ES-I3 (cell line): ENCODE data around the gene CADPS2.

Experiments used
- H3K36me3 ChIP-seq: 2 replicates; pipeline ENCODE4 v1.6.1; 2013; ENCODE audit warnings: mild to moderate bottlenecking, low read length, control low read depth, moderate library complexity; ENCODE audit not compliant: insufficient read depth
- H3K4me1 ChIP-seq: 2 replicates; pipeline ENCODE4 v1.6.1; 2013; ENCODE audit warnings: mild to moderate bottlenecking, control low read depth, low read length; ENCODE audit not compliant: insufficient read depth
- H3K9ac ChIP-seq: 2 replicates; pipeline ENCODE4 v1.6.1; 2013; ENCODE audit warnings: low read depth, mild to moderate bottlenecking, low read length, moderate library complexity
- H3K9me3 ChIP-seq: 2 replicates; pipeline ENCODE4 v1.6.1; 2013; ENCODE audit warnings: mild to moderate bottlenecking, low read length, moderate library complexity; ENCODE audit not compliant: control insufficient read depth, insufficient read depth

The CADPS2 gene

DNA sequence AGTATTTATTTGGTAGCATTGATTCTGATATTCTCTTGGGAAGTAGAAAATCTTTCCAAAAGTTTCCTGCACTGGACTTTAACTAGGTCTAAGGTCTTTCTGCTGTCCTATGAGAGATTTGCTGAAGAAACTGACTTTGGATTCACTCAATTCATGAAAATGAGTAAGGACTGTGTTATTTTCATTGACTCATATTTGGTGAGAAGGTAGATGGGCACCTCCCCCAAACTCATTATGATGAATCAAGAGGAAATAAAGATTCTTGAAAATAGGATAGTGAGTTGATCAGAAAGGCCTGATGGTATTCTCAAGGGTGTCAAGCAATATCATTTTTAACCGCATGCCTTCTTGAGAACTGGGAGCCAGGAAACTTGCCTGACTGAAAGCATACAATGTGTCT lies 297.6 kb downstream of the CADPS2 start:
- Histone ChIP-seq H3K4me1 (peaks cover 10% of the 10 kb centered on the region; the same call in 1 of the 2 replicates), H3K9me3 (no peaks in the 10 kb centered on the region), H3K36me3 (no peaks in the 10 kb centered on the region), H3K9ac (no peak overlapping the region)

DNA sequence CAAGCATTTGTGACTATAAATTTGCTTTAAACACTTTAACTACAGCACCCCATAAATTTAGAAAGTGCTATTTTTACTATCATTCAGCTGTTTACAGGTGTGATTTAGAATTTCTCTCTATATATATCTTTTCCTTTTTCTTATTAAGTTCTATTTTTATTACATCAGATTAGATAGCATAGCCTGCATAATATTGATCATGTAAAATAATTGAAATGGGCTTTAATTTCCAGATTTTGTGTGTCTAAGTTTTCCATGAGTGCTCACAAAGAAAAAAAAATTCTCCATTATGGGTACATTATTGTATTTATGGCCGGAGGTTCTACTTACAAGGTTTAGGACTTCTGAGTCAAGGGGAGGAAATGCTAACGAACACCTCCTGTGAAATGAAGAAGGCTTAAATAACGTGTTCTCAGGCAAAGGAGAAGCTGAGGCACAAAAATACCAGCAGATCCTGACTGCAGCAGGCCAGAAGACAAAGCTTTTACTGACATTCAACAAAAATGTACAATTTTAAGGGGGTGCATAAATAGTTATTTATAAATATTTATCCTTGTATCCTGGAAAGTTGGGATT lies 301.5 kb downstream of the CADPS2 start:
- Histone ChIP-seq H3K36me3 (no peaks in the 10 kb centered on the region), H3K9me3 (no peaks in the 10 kb centered on the region), H3K9ac (no peak overlapping the region), H3K4me1 (peaks cover 10% of the 10 kb centered on the region; the same call in 1 of the 2 replicates)

DNA sequence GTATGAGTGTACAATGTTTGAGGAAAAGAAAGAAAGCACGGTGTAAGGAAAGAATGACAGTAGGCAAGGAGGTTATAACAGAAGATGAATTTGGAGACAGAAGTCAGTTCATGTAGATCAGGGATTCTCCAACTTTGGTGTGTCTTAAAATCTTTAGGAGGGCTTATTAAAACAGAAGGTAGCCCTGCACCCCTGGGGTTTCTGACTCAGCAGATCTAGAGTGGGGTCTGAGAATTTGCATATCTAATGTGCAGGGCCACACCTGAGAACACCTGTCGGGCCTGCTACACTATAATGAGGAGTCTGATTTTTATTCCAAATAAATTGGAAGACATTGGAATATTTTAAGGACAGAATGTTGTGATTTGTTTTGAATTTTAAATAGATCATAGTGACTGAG lies 307.9 kb downstream of the CADPS2 start:
- Histone ChIP-seq H3K4me1 (no peaks in the 10 kb centered on the region), H3K9ac (no peak overlapping the region), H3K9me3 (no peaks in the 10 kb centered on the region), H3K36me3 (0 out of 2 replicates have a peak, but pooled peaks cover 2% of the 10 kb centered on the region)

DNA sequence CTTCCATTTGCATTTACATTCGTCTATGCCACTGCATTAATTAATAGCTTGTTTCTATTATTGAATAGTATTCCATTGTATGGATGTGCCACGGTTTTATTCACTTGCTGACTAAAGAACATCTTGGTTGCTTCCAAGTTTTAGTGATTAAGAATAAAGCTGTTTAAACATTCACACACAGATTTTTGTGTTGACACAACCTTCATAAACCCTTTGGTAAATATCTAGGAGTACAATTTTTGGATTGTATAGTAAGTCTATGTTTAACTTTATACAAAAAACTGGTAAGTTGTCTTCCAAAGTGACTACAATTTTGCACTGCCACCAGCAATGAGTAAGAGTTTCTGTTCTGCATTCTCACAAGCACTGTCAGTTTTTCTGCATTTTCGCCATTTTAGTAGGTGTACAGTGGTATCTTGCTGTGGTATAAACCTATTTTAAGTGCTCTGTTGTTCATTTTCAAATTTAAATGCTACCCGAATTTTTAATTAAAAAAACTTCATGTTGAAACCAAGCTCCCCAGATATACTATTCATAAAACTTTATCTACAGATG lies 308.7 kb downstream of the CADPS2 start:
- H3K36me3 ChIP-seq = 0 out of 2 replicates have a peak, but pooled peaks cover 2% of the 10 kb centered on the region

DNA sequence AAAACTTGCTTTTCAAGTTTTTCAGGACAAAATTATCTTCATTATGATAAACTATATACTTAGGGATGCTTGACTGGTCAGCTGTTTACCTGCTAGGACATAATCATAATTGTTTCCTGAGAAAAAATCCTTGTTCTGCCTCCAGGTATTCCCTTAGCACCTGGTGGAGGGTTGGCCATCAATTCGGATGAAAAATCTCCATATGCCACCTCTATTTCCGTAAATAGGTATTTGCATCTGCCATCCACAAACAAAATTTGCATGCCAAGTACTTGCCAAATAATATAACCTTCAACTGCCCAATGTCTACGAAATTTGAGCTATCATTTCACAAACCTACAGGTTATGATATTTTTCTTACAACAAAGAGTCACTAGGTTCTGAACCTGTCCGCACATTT lies 313.6 kb downstream of the CADPS2 start:
- Histone ChIP-seq H3K9me3 (no peaks in the 10 kb centered on the region), H3K9ac (no peak overlapping the region), H3K36me3 (0 out of 2 replicates have a peak, but pooled peaks cover 2% of the 10 kb centered on the region), H3K4me1 (no peaks in the 10 kb centered on the region)

More for the DNA sequence above, 308.7 kb downstream of the CADPS2 start:
- Histone ChIP-seq H3K4me1 (no peaks in the 10 kb centered on the region), H3K9me3 (no peaks in the 10 kb centered on the region), H3K9ac (no peak overlapping the region)

DNA sequence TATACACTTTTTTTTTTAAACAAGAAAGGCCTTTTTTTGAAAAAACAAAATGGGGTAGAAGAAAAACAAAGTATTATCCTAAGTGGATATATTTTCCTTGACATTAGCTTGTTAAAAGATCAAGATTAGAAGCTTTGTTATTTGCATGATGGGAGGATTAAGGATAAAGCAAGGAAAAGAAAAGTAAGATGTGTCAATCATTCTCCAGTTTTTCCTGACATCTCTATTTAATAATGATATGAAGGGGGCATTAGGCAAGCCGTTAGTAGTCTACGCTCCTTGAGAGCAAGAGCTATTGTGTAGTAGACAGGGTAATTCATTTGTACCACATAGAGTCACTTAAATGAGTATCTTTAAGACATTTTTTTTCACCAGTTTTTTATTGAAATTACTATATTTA lies 324.9 kb downstream of the CADPS2 start:
- H3K4me1 ChIP-seq = no peaks in the 10 kb centered on the region
- no peak overlapping the region for H3K9ac ChIP-seq
- H3K9me3 ChIP-seq = no peaks in the 10 kb centered on the region
- no peaks in the 10 kb centered on the region for H3K36me3 ChIP-seq

DNA sequence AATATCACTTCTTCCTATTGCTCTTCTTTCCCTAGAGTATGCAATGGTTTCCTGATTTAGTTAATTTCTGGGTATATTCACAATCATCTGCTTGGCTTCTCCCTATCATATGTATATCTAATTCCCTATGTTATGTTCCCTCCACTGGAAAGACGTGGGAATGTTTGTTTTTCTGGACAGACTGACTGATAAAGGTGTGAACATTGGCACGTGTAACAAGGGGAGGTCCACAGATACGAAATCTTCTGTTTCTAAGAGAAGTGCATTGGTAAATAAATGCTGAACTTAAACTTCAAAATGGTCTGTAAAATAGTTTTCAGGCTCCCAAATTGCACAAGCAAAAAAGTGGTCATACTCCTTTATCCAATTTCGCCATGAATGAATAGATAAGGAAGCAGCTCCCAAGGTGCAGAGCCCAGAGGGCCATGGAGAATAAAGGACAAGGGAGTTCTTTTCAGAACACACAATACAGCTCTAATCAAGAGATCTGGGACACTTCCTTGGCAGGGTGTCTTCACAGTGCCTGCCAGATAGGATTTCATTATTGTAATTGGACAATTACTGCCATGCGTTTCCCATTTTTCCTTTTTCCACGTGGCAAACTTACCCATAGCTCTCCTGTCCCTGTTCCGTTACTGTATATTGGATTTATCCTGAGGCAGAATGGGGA lies 329.3 kb downstream of the CADPS2 start:
- no peaks in the 10 kb centered on the region for H3K9me3 ChIP-seq
- no peak overlapping the region for H3K9ac ChIP-seq
- H3K4me1 ChIP-seq = no peaks in the 10 kb centered on the region
- H3K36me3 ChIP-seq = no peaks in the 10 kb centered on the region

DNA sequence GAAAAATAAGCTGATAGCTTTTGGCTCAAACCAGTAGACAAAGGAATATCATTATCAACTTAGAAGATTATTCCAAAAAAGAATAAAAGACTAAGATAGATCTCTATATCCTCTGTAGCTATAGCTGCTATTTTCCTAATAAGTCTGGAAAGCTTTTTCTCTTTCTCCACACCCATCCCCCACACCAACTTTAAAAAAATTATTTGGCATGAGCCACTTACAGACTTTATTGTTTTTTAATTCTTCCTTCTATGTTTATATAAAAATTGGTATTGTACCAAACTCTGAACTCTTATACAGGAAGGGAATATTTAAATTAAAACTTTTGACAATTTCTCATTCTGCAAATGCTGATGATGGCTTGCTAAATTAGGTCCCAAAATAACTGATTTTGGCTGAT lies 330.0 kb downstream of the CADPS2 start:
- Histone ChIP-seq H3K4me1 (no peaks in the 10 kb centered on the region), H3K9ac (no peak overlapping the region), H3K36me3 (no peaks in the 10 kb centered on the region), H3K9me3 (no peaks in the 10 kb centered on the region)

DNA sequence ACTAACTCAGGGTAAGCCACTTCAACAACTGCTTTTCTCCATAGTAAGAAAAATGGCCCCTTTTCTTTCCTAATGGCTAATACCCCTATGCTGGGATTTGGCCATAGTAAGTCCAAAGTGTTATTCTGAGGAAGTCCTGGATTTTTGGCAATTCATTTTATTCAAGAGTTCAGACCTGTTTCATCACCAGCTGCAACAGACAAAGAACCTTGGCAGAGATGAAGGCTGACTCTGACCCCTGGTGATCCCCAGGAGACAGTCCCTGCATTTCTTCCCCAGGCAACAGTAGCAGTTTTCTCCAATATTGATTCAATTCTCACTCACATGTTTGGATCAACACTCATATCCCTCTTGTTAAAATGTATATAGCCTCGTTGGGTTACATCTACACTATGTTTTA lies 332.5 kb downstream of the CADPS2 start:
- no peaks in the 10 kb centered on the region for H3K9me3 ChIP-seq
- H3K9ac ChIP-seq = no peak overlapping the region
- H3K36me3 ChIP-seq = no peaks in the 10 kb centered on the region
- no peaks in the 10 kb centered on the region for H3K4me1 ChIP-seq

DNA sequence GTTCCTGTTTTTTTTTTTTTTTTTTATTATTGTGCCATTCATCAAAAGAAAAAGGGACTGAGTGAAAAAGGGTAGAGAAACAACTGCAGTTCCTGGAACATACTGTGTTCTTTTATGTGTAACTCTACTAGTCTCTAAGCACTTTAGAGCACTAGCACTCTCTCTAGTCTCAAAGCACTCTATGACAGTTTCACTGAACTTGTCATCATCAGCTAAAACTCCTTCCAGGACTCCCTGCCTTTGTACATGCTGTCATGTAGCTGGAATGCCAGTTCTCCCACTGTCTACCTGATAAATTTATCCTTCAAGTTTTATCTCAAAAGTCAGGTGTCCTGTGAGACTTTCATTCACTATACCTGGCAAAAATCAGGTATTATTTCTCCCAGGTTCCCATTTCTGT lies 333.5 kb downstream of the CADPS2 start:
- H3K36me3 ChIP-seq = no peaks in the 10 kb centered on the region
- no peaks in the 10 kb centered on the region for H3K9me3 ChIP-seq
- H3K4me1 ChIP-seq = no peaks in the 10 kb centered on the region
- no peak overlapping the region for H3K9ac ChIP-seq

DNA sequence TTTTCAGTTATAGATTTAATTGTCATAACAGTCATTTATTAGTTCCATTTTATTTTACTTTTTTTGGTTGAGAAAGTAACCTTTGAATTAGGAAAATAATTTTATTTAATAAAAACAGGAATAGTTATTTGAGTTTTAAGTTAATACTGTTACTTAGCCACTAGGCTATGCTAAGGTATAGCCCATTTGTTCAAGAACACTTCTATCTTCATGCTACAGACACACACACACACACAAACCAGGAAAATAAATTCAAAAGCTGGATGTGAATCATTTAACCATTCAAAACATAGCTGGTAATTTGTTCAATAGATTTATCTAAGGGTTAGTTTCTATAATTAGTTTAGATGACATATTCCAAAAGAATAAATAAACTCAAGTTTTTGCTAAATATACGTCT lies 335.7 kb downstream of the CADPS2 start:
- no peak overlapping the region for H3K9ac ChIP-seq
- no peaks in the 10 kb centered on the region for H3K36me3 ChIP-seq
- no peaks in the 10 kb centered on the region for H3K9me3 ChIP-seq
- H3K4me1 ChIP-seq = peaks cover 3% of the 10 kb centered on the region; the same call in 1 of the 2 replicates

DNA sequence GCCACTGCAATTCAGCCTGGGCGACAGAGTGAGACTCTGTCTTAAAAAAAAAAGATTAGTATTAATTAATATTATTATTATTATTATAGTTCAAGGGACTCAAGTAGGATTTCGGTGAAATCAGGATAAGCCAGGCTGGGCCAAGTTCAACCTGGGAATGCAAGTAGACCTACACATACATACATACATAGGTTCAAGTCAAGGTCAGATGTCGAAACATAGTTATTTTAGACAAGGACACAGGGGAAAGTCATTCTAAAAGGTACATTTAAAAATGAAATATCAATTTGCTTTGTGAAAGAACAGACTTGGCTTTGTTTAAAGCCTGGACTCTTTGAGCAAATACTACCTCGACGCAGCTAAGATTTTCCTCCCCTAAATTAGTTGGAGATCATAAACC lies 336.7 kb downstream of the CADPS2 start:
- H3K9me3 ChIP-seq = no peaks in the 10 kb centered on the region
- no peak overlapping the region for H3K9ac ChIP-seq
- H3K4me1 ChIP-seq = peaks cover 3% of the 10 kb centered on the region; the same call in 1 of the 2 replicates
- H3K36me3 ChIP-seq = no peaks in the 10 kb centered on the region

DNA sequence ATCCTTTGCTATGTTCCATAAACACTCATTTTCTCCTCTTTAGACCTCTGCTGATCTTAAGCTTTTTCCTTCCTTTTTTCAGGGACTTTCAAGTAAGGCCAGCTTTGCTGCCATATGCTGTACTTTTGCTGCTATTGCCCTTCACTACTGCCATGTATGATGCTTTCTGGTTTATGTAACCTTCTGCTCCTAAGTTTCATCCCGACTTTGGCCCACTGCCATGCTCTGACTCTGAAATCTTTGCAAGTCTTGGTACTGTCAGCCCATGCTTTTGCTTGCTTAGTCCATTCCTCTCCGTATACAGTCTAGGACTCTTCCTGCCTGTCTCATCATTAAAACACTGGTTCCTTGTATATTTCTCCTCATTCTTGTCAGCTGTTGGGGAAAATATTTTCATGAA lies 339.8 kb downstream of the CADPS2 start:
- no peaks in the 10 kb centered on the region for H3K9me3 ChIP-seq
- no peaks in the 10 kb centered on the region for H3K36me3 ChIP-seq
- H3K9ac ChIP-seq = no peak overlapping the region
- H3K4me1 ChIP-seq = peaks cover 3% of the 10 kb centered on the region; the same call in 1 of the 2 replicates

DNA sequence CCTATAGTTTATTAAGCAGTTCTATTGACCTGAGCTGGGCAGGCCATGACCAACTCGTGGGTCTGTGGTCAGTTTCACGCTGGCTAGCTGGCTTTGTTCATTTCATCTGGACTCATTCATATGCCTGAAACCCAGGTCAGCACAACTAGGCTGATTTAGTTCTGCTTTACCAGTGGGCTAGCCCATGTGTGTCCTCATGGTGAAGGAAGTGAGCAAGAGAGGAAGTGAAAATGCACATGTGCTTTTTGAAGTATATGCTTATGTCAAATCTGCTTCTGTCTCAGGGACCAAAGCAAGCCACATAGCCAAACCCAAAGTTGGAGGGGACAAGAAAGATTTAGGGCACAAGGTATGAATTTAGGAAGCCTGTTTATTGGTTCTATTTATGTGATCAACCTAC lies 341.8 kb downstream of the CADPS2 start:
- Histone ChIP-seq H3K9ac (no peak overlapping the region), H3K36me3 (no peaks in the 10 kb centered on the region), H3K4me1 (peaks cover 3% of the 10 kb centered on the region; the same call in 1 of the 2 replicates), H3K9me3 (no peaks in the 10 kb centered on the region)

DNA sequence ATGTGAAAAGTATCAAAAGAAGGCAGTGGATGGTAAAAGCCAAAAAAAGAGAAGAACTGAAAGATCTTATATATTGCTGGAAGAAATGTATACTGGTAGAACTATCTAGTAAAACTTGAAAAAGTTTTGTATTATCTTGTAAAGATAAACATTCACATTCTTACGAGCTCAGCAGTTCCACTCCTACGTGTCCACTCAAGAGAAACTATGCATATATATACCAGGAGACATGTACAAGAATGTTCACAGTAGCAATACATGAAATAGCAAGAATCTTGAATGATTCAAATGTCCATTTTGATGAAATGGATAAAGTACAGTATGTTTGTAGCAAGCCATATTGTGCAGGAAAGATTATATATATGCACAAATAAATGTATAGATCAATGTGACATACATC lies 342.4 kb downstream of the CADPS2 start:
- Histone ChIP-seq H3K36me3 (no peaks in the 10 kb centered on the region), H3K4me1 (peaks cover 3% of the 10 kb centered on the region; the same call in 1 of the 2 replicates), H3K9ac (no peak overlapping the region), H3K9me3 (no peaks in the 10 kb centered on the region)
